GM12878 (cell line): ENCODE measurements around the gene NUBP1. TPM values are rescaled to one million over a fixed set of nuclear protein-coding genes. Genes with fewer than 3 reads are reported as not detected.

ENCODE experiments used
- ATF7 ChIP-seq: fragments of 450-650 bp; IDR thresholded peaks from 2 replicates; pipeline ENCODE4 v1.6.1; 2016; ENCODE audit warnings: low read depth, mild to moderate bottlenecking
- CEBPB ChIP-seq, 2 experiments: fragments of 150-350 bp in 1 of 2; IDR thresholded peaks; 2 replicates each; pipeline ENCODE4 v1.6.1; 2012 to 2014; ENCODE audit warnings: low read depth in 2 of 2, low read length in 2 of 2, borderline replicate concordance in 1 of 2, inconsistent platforms in 1 of 2
- CHD4 ChIP-seq: fragments of 200-600 bp; sonication (generic); IDR thresholded peaks from 2 replicates; pipeline ENCODE4 v1.6.1; 2016; ENCODE audit warnings: mild to moderate bottlenecking
- CREB1 ChIP-seq: IDR thresholded peaks from 2 replicates; pipeline ENCODE4 v1.6.1; 2012; ENCODE audit warnings: low read depth, mild to moderate bottlenecking, inconsistent platforms
- DPF2 ChIP-seq: fragments of 450-650 bp; IDR thresholded peaks from 2 replicates; pipeline ENCODE4 v1.6.1; 2017; ENCODE audit warnings: mild to moderate bottlenecking
- EED ChIP-seq: sonication (generic); IDR thresholded peaks from 2 replicates; pipeline ENCODE4 v1.6.1; 2016; ENCODE audit warnings: antibody characterized with exemption, low read depth
- EZH2 ChIP-seq: IDR thresholded peaks from 2 replicates; pipeline ENCODE4 v1.6.1; 2012; ENCODE audit warnings: low read depth, mild to moderate bottlenecking, control low read depth, inconsistent platforms, low read length, borderline replicate concordance; ENCODE audit not compliant: control insufficient read depth
- FOXM1 ChIP-seq: IDR thresholded peaks from 2 replicates; pipeline ENCODE4 v1.6.1; 2012; ENCODE audit warnings: low read depth, mild to moderate bottlenecking, inconsistent platforms, low read length, moderate library complexity
- HDAC6 ChIP-seq: fragments of 200-600 bp; sonication (generic); IDR thresholded peaks from one replicate; pipeline ENCODE4 v1.8.0; 2017; ENCODE audit warnings: antibody characterized with exemption; ENCODE audit not compliant: unreplicated experiment
- MYC ChIP-seq: IDR thresholded peaks from 2 replicates; pipeline ENCODE4 v1.6.1; 2011; ENCODE audit warnings: mild to moderate bottlenecking, low read length, moderate library complexity, inconsistent platforms; ENCODE audit not compliant: insufficient read depth, insufficient replicate concordance, insufficient read length, severe bottlenecking
- NFXL1 ChIP-seq: fragments of 450-650 bp; IDR thresholded peaks from 2 replicates; pipeline ENCODE4 v1.6.1; 2017; ENCODE audit warnings: antibody characterized with exemption, mild to moderate bottlenecking, borderline replicate concordance
- NFYA ChIP-seq: IDR thresholded peaks from 2 replicates; pipeline ENCODE4 v1.6.1; 2011; ENCODE audit warnings: low read depth, mild to moderate bottlenecking, low read length, improper control_type of control experiment, borderline replicate concordance
- NR2F1 ChIP-seq: fragments of 450-650 bp; conservative IDR thresholded peaks from 2 replicates; pipeline ENCODE4 v1.6.1; 2017; ENCODE audit warnings: mild to moderate bottlenecking
- POLR2A ChIP-seq: IDR thresholded peaks from 2 replicates; pipeline ENCODE4 v1.6.1; 2011; ENCODE audit warnings: low read depth, mild to moderate bottlenecking, low read length
- RCOR1 ChIP-seq: conservative IDR thresholded peaks from 2 replicates; pipeline ENCODE4 v1.6.1; 2012; ENCODE audit warnings: low read depth, low read length, improper control_type of control experiment
- RELA ChIP-seq: fragments of 450-650 bp; IDR thresholded peaks from 2 replicates; pipeline ENCODE4 v1.8.0; 2014; ENCODE audit warnings: borderline replicate concordance; ENCODE audit not compliant: partially characterized antibody
- STAT3 ChIP-seq: IDR thresholded peaks from 2 replicates; pipeline ENCODE4 v1.6.1; 2011; ENCODE audit warnings: low read depth, low read length, improper control_type of control experiment
- SUZ12 ChIP-seq: fragments of 200-600 bp; sonication (generic); IDR thresholded peaks from one replicate; pipeline ENCODE4 v1.6.1; 2018; ENCODE audit warnings: antibody characterized with exemption, mild to moderate bottlenecking; ENCODE audit not compliant: unreplicated experiment
- ZNF384 ChIP-seq: IDR thresholded peaks from 2 replicates; pipeline ENCODE4 v1.6.1; 2012; ENCODE audit warnings: low read depth, mild to moderate bottlenecking, low read length, improper control_type of control experiment, borderline replicate concordance
- ZZZ3 ChIP-seq: IDR thresholded peaks from 2 replicates; pipeline ENCODE4 v1.6.1; 2011; ENCODE audit warnings: low read depth; ENCODE audit not compliant: control insufficient read depth, insufficient read length
- polyA plus RNA-seq, 11 experiments: library from polyadenylated mRNA; depleted of rRNA in 4 of 11; unstranded in 6 of 11; stranded (reverse) in 5 of 11; fragments of >200 nt; fragmentation: Nextera tagmentation in 4 of 11; fragmentation: Illumina TruSeq in 1 of 11; extraction: Ambion mirVana in 4 of 11; extraction: Trizol in 1 of 11; gene quantifications; 1 replicate in 1 of 11; 2 replicates in 10 of 11; pipeline versions ENCODE4 v1.2.1 to v1.2.3, GENCODE V29; 2011 to 2016; ENCODE audit warnings: inconsistent platforms in 2 of 11, missing spikeins in 2 of 11, low read depth in 1 of 11
- total RNA-seq, 4 experiments: library from RNA; depleted of rRNA in 3 of 4; stranded (reverse); fragments of >200 nt in 3 of 4; fragmentation: Illumina TruSeq in 1 of 4; extraction: Trizol in 1 of 4; gene quantifications; 2 replicates each; pipeline versions ENCODE4 v1.2.1 to v1.2.3, GENCODE V29; 2013 to 2021
- TF ChIP-seq, protein P1 (sequence below): fragments of 450-650 bp; IDR thresholded peaks from 2 replicates; pipeline ENCODE4 v1.6.1; 2018; ENCODE audit warnings: mild to moderate bottlenecking, low read depth, moderate library complexity; ENCODE audit not compliant: partially characterized antibody
- TF ChIP-seq, protein P2 (sequence below): fragments of 150-350 bp; IDR thresholded peaks from 2 replicates; pipeline ENCODE4 v1.6.1; 2016; ENCODE audit warnings: low read depth, low read length
- TF ChIP-seq, protein P3 (sequence below): IDR thresholded peaks from 2 replicates; pipeline ENCODE4 v1.6.1; 2011; ENCODE audit warnings: borderline replicate concordance, low read depth, mild to moderate bottlenecking, moderate library complexity, mixed read lengths, low read length; ENCODE audit not compliant: insufficient read depth; ENCODE audit errors: extremely low read length
- TF ChIP-seq, protein P4 (sequence below): IDR thresholded peaks from 2 replicates; pipeline ENCODE4 v1.6.1; 2011; ENCODE audit warnings: mild to moderate bottlenecking, low read depth, low read length, moderate library complexity; ENCODE audit not compliant: insufficient replicate concordance

Gene NUBP1
- total and polyA plus RNA-seq, 10 of the 15 experiments (the other 5 are each of a cell fraction or from before 2014, with no cell fraction given) = 31.0 to 74.9 (median 58.3) TPM

DNA sequence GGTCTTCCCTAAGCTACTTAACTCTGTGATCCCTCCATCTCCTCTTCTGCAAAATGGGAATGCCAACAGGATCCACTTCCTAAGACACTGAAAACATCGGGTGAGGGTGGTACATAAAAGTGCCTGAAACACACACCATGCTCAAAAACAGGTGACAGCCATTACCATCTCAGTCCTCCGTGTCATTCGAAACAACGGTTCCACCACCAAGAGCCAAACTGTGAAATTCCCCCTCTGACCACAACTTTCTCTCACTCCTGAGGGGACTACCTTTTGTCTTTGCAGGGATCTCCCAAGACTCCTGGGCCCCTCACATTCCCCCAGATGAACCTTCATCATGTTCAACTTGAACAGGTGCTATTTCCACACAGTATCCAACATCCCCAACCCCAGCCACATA is 37.0 kb downstream of the NUBP1 start (continued):
- TF ChIP-seq, protein P1, sequence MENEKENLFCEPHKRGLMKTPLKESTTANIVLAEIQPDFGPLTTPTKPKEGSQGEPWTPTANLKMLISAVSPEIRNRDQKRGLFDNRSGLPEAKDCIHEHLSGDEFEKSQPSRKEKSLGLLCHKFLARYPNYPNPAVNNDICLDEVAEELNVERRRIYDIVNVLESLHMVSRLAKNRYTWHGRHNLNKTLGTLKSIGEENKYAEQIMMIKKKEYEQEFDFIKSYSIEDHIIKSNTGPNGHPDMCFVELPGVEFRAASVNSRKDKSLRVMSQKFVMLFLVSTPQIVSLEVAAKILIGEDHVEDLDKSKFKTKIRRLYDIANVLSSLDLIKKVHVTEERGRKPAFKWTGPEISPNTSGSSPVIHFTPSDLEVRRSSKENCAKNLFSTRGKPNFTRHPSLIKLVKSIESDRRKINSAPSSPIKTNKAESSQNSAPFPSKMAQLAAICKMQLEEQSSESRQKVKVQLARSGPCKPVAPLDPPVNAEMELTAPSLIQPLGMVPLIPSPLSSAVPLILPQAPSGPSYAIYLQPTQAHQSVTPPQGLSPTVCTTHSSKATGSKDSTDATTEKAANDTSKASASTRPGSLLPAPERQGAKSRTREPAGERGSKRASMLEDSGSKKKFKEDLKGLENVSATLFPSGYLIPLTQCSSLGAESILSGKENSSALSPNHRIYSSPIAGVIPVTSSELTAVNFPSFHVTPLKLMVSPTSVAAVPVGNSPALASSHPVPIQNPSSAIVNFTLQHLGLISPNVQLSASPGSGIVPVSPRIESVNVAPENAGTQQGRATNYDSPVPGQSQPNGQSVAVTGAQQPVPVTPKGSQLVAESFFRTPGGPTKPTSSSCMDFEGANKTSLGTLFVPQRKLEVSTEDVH = no peak
- no peak for TF ChIP-seq RCOR1
- TF ChIP-seq NFXL1 = no peak
- peak; percentile 71 for TF ChIP-seq RELA
- peak; percentile 97 for TF ChIP-seq EED
- TF ChIP-seq, protein P2, sequence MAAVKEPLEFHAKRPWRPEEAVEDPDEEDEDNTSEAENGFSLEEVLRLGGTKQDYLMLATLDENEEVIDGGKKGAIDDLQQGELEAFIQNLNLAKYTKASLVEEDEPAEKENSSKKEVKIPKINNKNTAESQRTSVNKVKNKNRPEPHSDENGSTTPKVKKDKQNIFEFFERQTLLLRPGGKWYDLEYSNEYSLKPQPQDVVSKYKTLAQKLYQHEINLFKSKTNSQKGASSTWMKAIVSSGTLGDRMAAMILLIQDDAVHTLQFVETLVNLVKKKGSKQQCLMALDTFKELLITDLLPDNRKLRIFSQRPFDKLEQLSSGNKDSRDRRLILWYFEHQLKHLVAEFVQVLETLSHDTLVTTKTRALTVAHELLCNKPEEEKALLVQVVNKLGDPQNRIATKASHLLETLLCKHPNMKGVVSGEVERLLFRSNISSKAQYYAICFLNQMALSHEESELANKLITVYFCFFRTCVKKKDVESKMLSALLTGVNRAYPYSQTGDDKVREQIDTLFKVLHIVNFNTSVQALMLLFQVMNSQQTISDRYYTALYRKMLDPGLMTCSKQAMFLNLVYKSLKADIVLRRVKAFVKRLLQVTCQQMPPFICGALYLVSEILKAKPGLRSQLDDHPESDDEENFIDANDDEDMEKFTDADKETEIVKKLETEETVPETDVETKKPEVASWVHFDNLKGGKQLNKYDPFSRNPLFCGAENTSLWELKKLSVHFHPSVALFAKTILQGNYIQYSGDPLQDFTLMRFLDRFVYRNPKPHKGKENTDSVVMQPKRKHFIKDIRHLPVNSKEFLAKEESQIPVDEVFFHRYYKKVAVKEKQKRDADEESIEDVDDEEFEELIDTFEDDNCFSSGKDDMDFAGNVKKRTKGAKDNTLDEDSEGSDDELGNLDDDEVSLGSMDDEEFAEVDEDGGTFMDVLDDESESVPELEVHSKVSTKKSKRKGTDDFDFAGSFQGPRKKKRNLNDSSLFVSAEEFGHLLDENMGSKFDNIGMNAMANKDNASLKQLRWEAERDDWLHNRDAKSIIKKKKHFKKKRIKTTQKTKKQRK = no peak
- TF ChIP-seq HDAC6 = no peak
- no peak for TF ChIP-seq CHD4
- TF ChIP-seq NR2F1 = peak; percentile 53; the same call in 1 of the 2 replicates
- TF ChIP-seq CREB1 = peak; percentile 38; the same call in 1 of the 2 replicates
- TF ChIP-seq MYC = no peak
- TF ChIP-seq CEBPB (IDR thresholded peaks at IDR 0.05; ENCODE audit: borderline replicate concordance in 1 of 2, low read depth in 2 of 2, low read length in 2 of 2) = no peak
- TF ChIP-seq SUZ12 = no peak
- no peak for TF ChIP-seq STAT3
- peak; percentile 37 for TF ChIP-seq ATF7
- TF ChIP-seq DPF2 = no peak; the same call in none of the 2 replicates
- TF ChIP-seq FOXM1 = peak; percentile 84
- TF ChIP-seq, protein P3, sequence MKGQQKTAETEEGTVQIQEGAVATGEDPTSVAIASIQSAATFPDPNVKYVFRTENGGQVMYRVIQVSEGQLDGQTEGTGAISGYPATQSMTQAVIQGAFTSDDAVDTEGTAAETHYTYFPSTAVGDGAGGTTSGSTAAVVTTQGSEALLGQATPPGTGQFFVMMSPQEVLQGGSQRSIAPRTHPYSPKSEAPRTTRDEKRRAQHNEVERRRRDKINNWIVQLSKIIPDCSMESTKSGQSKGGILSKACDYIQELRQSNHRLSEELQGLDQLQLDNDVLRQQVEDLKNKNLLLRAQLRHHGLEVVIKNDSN = no peak
- no peak for TF ChIP-seq EZH2
- TF ChIP-seq, protein P4, sequence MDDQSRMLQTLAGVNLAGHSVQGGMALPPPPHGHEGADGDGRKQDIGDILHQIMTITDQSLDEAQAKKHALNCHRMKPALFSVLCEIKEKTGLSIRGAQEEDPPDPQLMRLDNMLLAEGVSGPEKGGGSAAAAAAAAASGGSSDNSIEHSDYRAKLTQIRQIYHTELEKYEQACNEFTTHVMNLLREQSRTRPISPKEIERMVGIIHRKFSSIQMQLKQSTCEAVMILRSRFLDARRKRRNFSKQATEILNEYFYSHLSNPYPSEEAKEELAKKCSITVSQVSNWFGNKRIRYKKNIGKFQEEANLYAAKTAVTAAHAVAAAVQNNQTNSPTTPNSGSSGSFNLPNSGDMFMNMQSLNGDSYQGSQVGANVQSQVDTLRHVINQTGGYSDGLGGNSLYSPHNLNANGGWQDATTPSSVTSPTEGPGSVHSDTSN = no peak
- TF ChIP-seq ZNF384 = no peak
- TF ChIP-seq POLR2A = no peak
- no peak for TF ChIP-seq NFYA
- TF ChIP-seq ZZZ3 = no peak
